ENCODE data around the gene HSP90B1. TPM values are rescaled to one million over a fixed set of nuclear protein-coding genes. Genes with fewer than 3 reads are reported as not detected.

HSP90B1 gene
- total and polyA plus RNA-seq, 10 of the 15 experiments (the other 5 are each of a cell fraction or from before 2014, with no cell fraction given) = 254 to 968 (median 560) TPM

DNA sequence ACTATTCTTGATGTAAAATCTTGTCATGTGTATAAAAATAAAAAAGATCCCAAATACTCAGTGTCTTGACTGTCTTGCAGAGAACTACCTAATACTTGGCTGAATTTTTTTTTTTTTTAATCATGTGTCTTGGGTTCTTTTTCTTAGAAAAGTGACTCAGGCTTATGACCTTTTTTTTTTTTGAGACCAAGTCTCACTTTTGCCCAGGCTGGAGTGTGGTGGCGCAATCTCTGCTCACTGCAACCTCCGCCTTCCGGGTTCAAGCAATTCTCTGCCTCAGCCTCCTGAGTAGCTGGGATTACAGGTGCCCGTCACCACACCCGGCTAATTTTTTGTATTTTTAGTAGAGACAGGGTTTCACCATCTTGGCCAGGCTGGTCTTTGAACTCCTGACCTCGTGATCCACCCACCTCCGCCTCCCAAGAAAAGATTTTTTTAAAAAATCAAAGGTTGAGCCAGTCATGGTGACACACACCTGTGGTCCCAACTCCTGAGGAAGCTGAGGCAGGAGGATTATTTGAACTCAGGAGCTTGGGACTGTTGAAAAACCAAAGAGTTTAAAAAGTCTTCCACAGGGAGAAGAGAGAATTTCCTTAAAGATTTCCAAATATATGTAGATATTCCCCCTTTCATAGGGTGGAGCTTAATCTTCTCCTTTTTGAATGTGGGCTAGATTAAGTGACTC, 17.8 kb downstream of the HSP90B1 start (continued):
- TF ChIP-seq, protein P1, sequence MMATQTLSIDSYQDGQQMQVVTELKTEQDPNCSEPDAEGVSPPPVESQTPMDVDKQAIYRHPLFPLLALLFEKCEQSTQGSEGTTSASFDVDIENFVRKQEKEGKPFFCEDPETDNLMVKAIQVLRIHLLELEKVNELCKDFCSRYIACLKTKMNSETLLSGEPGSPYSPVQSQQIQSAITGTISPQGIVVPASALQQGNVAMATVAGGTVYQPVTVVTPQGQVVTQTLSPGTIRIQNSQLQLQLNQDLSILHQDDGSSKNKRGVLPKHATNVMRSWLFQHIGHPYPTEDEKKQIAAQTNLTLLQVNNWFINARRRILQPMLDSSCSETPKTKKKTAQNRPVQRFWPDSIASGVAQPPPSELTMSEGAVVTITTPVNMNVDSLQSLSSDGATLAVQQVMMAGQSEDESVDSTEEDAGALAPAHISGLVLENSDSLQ (IDR thresholded peaks at IDR 0.05) = no peak
- no peak for TF ChIP-seq TCF7 (IDR thresholded peaks at IDR 0.05; ENCODE audit: borderline replicate concordance)
- no peak for TF ChIP-seq NFYA (IDR thresholded peaks at IDR 0.05; ENCODE audit: borderline replicate concordance, low read depth, low read length)
- no peak for TF ChIP-seq HDAC6 (IDR thresholded peaks at IDR 0.05; ENCODE audit: unreplicated experiment)

DNA sequence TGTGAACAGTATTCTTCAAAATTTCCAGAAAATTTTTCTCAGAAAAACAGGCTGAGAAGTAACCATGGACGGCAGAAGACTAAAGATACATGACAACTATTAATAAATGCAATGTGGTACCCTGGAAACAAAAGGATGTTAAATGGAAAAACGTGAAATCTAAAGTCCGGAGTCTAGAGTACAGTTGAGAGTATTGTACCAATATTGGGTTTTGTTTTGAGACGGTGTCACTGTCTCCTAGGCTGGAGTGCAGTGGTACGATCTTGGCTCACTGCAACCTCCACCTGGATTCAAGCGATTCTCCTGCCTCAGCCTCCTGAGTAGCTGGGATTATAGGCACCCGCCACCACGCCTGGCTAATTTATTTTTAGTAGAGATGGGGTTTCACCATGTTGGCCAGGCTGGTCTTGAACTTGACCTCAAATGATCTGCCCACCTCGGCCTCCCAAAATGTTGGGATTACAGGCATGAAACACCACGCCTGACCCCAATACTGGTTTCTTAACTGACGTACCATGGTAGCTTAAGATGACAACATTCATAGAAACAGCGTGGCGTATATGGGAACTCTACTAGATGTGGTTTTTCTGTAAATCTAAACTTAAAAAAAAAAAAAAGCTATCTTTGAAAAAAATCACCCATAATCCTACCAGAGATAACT, 18.7 kb downstream of the HSP90B1 start:
- no peak for ATAC-seq
- H3K4me2 ChIP-seq (ENCODE audit: control insufficient read depth, insufficient read depth) = no peak overlapping the region
- BruUV-seq (replicated peaks) = no TSS peak
- POLR2A ChIA-PET = interaction anchor here (1.0 to 1.5 kb wide), 3 partner anchors 13 to 58 kb away, joined by 3 to 6 read pairs (median 3); no protein-coding TSS in a partner anchor
- H3K27ac ChIP-seq (ENCODE audit: control insufficient read depth, insufficient read depth) = no peak overlapping the region
- peaks cover 8% of the 10 kb centered on the region for H3K4me1 ChIP-seq (ENCODE audit: control insufficient read depth, insufficient read depth, low read length)
- H3K9ac ChIP-seq (ENCODE audit: control insufficient read depth, insufficient read depth, low read length) = no peak overlapping the region
- no peaks in the 10 kb centered on the region for H3K9me3 ChIP-seq (replicated peaks; ENCODE audit: control insufficient read depth, insufficient read depth, low read length)
- peaks cover under 1% of the 10 kb centered on the region; the same call in 1 of the 2 replicates for H4K20me1 ChIP-seq (ENCODE audit: control insufficient read depth, insufficient read depth)
- no peak overlapping the region for H2AFZ ChIP-seq (ENCODE audit: control insufficient read depth, low read depth, low read length)
- TF ChIP-seq POLR2AphosphoS5 (IDR thresholded peaks at IDR 0.05; ENCODE audit: low read length) (peak; percentile 34; the same call in 1 of the 2 replicates), MTA3 (IDR thresholded peaks at IDR 0.05; ENCODE audit: borderline replicate concordance, low read length) (peak; percentile 61; the same call in 1 of the 2 replicates), POLR2A (IDR thresholded peaks at IDR 0.05; ENCODE audit: low read depth, low read length) (peak; percentile 20; the same call in 1 of the 2 replicates), SMAD5 (IDR thresholded peaks at IDR 0.05; ENCODE audit: low read depth) (peak; percentile 48; the same call in 1 of the 2 replicates), RELA (IDR thresholded peaks at IDR 0.05; ENCODE audit: borderline replicate concordance, partially characterized antibody) (no peak)
- RAD21 ChIA-PET (ENCODE audit: unreplicated experiment) = interaction anchor here (1.2 kb wide), 1 partner anchor 19 kb away, joined by 3 read pairs; the partner anchor contains the start of gene HSP90B1
- CTCF ChIA-PET = interaction anchor here (0.9 to 2.1 kb wide), 3 partner anchors 8 to 65 kb away, joined by 4 to 9 read pairs (median 4); no protein-coding TSS in a partner anchor
- SMC1A ChIA-PET (ENCODE audit: uncharacterized antibody, unreplicated experiment) = interaction anchor here (0.6 to 2.3 kb wide), 6 partner anchors 8 to 160 kb away, joined by 3 to 7 read pairs (median 3); no protein-coding TSS in a partner anchor
- no peak for DNase-seq (ENCODE audit: low read depth, low spot score)
- WGBS (ENCODE audit: insufficient coverage, insufficient replicate concordance, low lambda C conversion rate, missing lambda C conversion rate) = 86% methylated on average over 13 of the region's 13 CpGs
- H3K4me3 ChIP-seq = no peak overlapping the region
- no peaks in the 10 kb centered on the region for H3K27me3 ChIP-seq (replicated peaks in 1 of 2; ENCODE audit: control insufficient read depth in 2 of 2, insufficient read depth in 2 of 2, low read length in 1 of 2)
- intact Hi-C loops (cut with micrococcal nuclease; ENCODE audit: unreplicated experiment) = no loop called here
- in situ Hi-C loops (cut with MboI) = no loop called here
- no peak for FAIRE-seq
- H3K36me3 ChIP-seq (ENCODE audit: control insufficient read depth in 2 of 2, insufficient read depth in 2 of 2, low read length in 1 of 2) = peaks cover 16 to 49% of the 10 kb centered on the region in 2 experiments
- no peaks in the 10 kb centered on the region for H3K79me2 ChIP-seq (ENCODE audit: control insufficient read depth, insufficient read depth, low read length)
